C4-2B (cell line): ENCODE results near the gene GAS7.

Source experiments
- CTCF ChIP-seq: fragments of 450-650 bp; conservative IDR thresholded peaks from 2 replicates; pipeline ENCODE4 v1.5.1; 2017; ENCODE audit warnings: mild to moderate bottlenecking
- ZFX ChIP-seq: fragments of 450-650 bp; IDR thresholded peaks from 2 replicates; pipeline ENCODE4 v1.6.1; 2017

- TF ChIP-seq CTCF: no peak
- no peak for TF ChIP-seq ZFX
Measured at GRCh38 chr17:9926150-9926804, 272.1 kb downstream of the GAS7 start.
